Choroid plexus epithelial cell (primary cell): Measurements from ENCODE around the gene SSRP1.

Source experiments
- DNase-seq: peaks from one replicate; pipeline ENCODE4 v3.0.0-alpha.2; 2010; ENCODE audit warnings: low read depth
- H3K4me3 ChIP-seq: 2 replicates; pipeline ENCODE4 v1.5.1; 2011; ENCODE audit warnings: low read depth, mild to moderate bottlenecking, control low read depth, low read length, moderate library complexity
- CTCF ChIP-seq: conservative IDR thresholded peaks from 2 replicates; pipeline ENCODE4 v1.5.1; 2011; ENCODE audit warnings: low read depth, mild to moderate bottlenecking, control low read depth, inconsistent platforms, low read length, moderate library complexity

SSRP1 gene

GRCh38 chr11:57322256-57323166 lies 13.2 kb downstream of the SSRP1 start:
- peak; percentile 97 for DNase-seq
- peak; percentile 25 for TF ChIP-seq CTCF
- peak overlapping the region; percentile 84 for H3K4me3 ChIP-seq

- TF ChIP-seq CTCF = no peak
- H3K4me3 ChIP-seq = peak overlapping the region; percentile 56
- DNase-seq = peak; percentile 30
These were observed 14.1 kb downstream of the SSRP1 start for GRCh38 chr11:57321388-57322255.

- no peak for TF ChIP-seq CTCF
- no peak overlapping the region for H3K4me3 ChIP-seq
- no peak for DNase-seq
These were observed 14.8 kb downstream of the SSRP1 start for GRCh38 chr11:57320719-57321387.

GRCh38 chr11:57320067-57320718 lies 15.5 kb downstream of the SSRP1 start:
- TF ChIP-seq CTCF = no peak
- H3K4me3 ChIP-seq = no peak overlapping the region

GRCh38 chr11:57318178-57318577 lies 17.5 kb downstream of the SSRP1 start:
- peak; percentile 58 for DNase-seq
- TF ChIP-seq CTCF = no peak
- H3K4me3 ChIP-seq = no peak overlapping the region

More at GRCh38 chr11:57320067-57320718, 15.5 kb downstream of the SSRP1 start:
- no peak for DNase-seq

- DNase-seq = no peak
- no peak overlapping the region for H3K4me3 ChIP-seq
- TF ChIP-seq CTCF = no peak
These were observed 19.7 kb downstream of the SSRP1 start for GRCh38 chr11:57316017-57316416.
